Stimulated activated naive CD4-positive, alpha-beta T cell treated with Interleukin-2 at 50 U/mL for 16 hours (primary cell): Measurements from ENCODE around the gene S100A9.
"Not testable (repeated sequence)": the region's sequence is repeated elsewhere in the genome, so short reads cannot be mapped to it uniquely, and the experiment has no call there.

Source experiments
- DNase-seq: peaks from one replicate; lab custom pipeline; 2025; lab: John Stamatoyannopoulos, UW

The S100A9 gene

DNA sequence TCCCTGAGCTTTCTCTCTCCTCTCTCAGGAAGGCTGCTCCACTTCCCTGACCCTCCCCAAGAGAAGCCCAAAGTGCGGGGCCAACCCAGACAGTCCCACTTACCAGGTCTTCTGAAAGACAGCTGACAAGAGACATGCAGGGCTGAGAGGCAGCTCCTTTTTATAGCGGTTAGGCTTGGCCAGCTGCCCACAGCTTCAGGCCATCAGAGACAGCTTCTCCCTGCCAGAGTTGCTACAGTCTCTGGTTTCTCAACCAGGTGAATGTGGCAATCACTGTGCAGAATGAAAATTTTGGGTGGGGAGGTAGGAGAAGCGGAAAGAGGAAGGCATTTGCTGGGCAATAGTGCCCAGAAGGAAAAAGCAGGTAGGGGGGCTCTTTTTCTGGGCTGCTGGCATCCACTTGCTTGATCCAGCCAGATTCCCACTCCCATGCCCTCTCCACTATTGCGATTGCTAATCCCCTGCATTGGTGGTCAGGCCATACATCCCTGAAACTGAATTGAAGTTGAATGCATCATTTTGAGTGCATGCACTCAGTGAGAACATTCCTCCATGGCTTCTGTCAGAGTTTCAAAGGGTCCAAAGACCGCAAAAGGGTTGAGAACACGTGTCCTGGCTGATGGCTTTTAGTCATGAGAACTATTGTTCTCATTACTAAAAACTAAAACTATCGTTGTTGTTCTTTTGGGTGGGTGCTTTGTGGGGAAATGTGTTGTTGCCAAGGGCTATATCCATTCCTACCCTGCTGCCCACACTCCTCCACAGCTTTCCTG is 33.5 kb downstream of the S100A9 start, which contains the start of gene S100A8:
TSS of gene S100A8 (minus strand) at position 136 of the 773 bp plus-strand sequence. CDS start 538 bp downstream, outside the sequence.
- no peak for DNase-seq

DNA sequence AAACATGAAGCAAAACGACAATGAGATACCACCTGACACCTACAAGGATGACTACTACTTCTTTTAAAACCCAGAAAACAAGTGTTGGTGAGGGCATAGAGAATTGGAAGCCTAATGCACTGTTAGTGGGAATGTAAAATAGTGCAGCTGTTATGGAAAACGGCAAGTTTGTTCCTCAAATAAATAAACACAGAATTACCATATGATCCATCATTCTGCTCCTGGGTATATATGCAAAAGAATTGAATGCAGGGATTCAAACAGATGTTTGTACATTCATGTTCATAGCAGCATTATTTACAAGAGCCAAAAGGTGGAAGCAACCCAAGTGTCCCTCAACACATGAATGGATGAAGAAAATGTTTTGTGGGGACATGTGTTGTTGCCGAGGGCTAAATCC is 34.6 kb downstream of the S100A9 start:
- no peak for DNase-seq

DNA sequence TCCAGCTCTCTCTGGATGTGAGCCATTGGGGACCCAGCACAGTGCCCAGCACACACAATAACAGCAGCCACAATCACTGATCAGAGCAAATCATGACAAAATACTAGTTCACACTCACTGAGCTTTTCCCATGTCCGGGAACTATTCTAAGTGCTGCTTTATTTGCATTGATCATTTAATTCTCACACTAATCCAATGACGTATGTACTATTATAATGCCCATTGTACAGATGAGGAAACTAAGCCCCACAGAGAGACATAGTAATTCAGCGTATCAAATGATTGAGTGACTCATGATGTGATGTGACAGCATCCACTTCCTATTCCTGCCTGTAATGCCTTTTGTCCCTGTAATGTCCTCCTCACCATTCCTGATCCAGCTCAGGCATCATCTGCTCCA is 35.2 kb downstream of the S100A9 start:
- no peak for DNase-seq

DNA sequence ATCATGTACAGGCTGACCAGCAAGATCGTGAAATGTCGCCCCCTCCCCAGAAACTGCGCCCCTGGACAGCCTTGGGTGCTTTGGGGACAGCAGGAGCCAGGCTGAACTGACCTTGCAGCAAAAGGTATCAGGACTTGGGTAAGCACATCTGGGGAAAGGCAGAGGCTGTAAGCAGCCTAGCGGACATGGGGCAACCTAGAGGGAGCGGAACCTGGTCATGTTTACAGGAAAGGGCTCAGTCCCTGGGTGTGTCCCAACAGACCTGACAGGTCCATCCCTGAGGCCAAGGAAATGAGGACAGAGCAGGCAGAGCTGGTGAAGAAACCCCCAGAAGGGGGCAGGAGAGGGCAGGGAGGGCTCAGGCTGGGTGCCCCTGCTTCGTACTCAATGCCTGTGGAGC is 36.3 kb downstream of the S100A9 start:
- DNase-seq = no peak

DNA sequence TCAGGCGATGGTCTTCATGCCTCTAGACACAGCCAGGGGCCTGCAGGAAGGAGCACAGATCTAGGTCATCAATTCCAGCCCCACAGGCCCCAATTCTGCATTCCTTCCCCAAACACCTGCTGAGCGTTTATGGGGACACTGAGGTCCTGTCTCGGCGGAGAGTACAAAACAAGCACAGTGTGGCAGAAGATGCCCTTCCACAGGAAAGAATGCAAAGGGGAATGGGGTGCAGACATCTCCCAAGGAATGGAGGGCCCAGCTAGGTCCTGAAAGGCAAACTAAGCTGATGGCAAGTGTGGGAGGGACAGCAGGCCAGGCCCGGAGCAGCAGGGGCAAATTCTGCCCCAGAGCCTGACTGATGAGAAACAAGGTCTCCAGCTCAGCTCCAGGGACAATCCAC is 36.7 kb downstream of the S100A9 start:
- DNase-seq = no peak

DNA sequence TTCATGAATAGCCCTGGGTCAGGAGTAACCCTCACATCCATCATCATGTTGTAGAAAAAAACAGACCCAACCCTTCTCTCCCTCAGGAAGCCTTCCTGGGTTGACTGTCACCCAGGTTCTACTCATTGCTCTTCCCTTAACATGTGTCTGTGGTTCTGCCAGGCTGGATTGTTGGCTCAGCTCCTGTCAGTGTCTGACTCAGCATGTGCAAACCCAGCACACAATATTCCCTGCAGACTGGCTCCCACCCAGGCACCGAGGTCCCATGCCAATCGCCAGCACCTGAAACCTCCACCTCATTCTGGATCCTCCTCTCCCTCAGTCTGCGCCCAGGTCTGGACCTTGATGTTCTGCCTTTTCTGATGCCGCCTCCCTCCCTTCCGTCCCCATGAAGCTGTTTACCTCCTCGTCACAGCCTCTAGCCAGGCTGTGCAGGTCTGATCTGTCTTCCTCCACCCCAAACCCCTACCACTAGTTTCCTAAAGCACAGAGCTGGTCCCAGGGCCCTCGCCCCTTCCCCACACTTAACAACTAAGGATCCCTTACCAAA is 37.6 kb downstream of the S100A9 start:
- DNase-seq = no peak

DNA sequence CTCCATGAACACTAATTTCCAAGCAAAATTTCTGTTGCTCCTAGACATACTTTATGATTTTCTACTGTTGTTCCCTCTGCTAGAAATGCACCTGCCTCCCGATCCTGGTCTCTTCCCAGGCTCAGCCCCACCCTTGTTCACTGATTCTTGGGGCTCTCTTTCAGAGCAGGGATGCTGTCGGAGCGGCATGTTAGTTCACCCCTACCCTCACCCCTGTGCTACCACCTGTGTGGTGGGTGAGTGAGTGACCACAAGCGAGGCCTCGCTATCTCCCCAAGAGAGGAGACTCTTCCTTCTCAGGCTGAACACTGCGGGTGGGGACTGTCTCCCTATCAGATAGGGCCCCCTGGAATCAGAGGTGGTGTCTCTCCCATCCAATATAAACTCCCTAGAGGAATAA is 38.1 kb downstream of the S100A9 start:
- DNase-seq = no peak

DNA sequence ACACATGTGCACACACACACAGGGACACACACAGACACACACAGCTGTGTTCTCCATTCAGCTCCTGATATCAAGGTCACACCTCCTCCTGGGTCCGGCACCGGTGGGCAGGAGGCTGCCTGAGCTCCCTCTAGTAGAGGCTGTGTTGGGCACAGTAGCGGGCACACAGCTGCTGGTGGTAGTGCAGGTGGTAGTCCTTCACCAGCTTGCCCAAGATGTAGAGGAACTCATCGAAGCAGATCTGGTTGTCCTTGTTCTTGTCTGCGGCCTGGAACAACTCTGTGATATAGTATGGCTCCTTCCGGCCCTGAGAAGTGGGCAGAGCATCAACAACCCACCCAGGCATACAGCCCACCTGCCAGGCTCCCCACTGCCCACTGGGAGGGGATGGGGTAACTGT is 38.8 kb downstream of the S100A9 start:
- no peak for DNase-seq

DNA sequence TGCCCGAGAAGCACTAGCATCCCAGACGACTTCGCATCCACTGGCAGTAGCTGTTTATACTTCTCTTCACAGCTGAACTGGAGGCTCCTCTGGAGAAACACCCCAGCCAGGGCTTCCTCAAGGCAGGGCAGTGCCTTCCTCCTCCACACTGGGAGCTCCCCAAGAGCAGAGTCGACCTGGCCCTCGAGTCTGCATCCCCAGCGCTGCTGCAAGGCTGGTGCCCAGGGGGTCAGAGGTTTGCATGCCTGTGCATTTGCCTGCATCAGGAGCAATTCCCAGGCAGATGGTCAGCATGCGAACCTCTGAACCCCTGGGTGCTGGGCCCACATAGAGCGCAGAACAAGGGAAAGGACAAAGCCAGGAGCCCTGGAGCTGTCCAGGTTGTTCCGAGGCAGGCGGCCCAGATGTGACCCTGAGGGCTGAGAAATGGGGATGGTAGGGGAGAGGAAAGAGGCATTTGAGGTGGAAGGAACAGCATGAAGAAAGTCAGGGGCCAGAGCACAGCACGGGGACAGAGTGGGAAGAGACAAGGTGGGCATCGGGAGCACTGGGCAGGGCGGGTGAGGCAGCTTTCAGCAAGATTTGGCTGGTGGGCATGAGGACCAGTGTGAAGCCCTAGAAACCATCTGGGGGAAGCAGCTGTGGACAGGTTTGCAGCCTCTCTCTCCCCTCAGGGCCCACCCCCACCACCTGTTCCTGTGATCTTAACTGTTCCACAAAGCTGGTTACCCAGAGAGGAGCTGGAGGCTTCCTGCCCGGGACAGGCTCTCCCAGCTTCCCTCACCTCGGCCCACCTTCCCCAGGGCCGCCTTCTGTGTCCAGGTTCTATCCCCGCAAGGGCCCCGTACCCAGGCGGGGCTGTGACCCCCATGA is 39.6 kb downstream of the S100A9 start:
- DNase-seq = no peak

DNA sequence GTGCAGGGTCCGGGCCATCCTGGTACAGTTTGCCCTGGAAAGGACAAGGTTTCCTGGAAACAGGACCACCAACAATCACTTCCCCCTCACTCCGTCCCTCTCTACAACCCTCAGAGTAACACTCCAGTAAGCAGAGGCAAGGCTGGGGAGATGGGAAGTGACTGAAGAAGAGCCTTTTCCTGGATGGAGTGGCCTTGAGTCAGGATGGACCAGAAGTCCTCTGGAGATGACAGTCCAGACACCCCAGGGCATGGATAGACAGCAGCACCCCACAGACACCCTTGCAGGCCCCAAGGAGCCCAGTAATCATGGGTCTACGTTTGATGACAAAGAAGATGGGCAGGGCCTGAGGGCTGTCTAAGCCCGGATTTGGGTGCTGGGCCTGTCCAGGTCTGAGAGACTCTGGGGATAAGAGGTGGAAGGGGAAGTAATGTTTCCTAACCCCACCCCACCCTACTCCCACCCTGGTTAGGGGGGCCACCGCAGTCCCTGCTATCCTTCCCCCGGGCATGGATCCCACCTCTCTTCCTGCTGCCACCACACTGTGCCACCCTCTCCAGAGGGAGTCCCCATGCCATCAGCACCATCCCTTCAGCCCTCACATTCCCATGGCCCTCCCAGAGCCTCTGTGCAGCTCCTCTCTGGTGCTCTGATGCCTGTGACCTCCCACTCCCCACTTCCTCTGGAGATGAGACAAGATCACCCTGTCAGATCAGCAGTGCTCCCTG is 40.4 kb downstream of the S100A9 start:
- DNase-seq = no peak

DNA sequence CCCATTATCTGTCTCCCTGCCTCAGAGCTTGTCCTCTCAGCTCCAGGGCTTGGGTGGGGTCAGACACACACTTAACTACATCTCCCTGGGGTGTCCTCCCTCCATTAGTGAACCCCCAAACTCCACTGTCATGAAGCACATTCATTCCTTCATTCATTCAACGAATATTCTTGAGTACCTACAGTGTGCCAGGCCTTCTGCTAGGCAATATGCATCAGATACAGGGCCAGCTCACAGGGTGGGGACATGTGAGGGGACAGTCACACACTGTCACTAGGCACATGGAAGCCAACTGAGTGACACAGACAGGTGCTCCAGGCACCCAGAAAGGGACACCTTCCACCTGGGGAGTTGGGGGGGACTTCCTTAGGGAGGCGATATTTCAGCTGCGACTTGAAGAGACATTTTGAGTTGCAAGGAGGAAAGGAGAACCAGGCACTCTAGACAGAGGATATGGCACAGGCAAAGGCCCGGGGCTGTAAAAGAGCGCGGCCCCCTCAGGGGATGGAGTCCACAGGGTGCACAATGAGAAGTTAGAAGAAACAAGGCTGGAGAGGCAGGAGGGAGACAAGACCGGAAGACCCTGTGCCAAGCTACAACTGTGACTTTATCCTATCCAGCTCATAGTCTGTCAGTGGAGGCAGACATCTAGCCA is 41.9 kb downstream of the S100A9 start:
- DNase-seq = no peak

DNA sequence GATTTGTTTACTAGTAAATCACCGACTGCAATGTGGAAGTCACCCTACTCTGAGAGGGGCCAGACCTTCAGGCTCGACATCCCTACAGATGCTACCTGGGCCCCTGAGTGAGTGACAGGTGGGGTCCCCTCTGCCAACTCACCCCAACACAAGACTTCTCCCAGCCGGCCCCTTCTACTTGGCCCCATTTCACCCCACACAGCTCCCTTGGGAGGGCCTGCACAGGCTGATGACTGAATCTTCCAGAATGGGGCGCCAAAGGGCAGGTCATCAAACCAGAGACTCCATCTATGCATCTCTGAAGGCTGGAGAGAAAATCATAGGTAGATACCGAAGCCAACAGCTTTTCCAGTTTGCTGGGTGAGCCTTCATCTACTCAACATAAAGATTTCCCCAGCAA is 42.6 kb downstream of the S100A9 start:
- no peak for DNase-seq

DNA sequence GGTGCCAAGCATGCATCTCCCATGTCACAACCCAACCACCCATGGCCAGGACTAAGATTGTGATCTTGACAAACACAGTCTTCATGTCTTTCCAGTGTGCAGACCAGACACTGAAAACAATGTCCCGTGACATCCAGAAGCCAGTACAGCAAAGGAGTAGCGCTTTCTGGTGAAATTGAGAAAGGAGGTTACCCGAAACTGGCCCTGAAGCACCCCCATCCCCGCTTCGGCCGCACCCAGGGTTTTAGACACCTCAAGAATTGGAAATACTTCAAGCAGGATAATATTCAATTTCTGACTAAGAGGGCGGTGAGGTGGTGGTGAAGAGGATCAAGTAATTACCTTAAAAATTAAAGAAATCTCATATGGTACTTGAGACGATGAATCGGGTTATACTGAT is 43.8 kb downstream of the S100A9 start:
- DNase-seq = no peak

DNA sequence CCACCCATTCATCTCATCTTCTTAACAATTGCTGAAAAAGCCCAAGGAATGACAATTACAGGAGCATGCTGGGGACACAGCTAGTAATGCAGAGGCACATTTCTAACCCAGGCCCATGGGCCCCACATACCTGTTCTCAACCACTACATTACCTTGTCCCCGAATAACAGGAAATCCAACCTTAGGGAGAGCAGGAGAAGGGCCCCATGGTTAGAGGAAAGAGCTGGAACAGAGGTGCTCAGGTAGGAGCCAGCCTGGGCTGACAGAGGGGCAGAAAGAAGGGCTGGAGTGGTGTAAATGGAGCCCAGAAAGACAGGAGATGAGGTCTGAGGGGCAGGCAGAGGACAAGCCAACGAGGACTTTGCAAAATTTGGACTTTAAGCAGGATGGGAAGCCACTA is 44.6 kb downstream of the S100A9 start:
- no peak for DNase-seq

DNA sequence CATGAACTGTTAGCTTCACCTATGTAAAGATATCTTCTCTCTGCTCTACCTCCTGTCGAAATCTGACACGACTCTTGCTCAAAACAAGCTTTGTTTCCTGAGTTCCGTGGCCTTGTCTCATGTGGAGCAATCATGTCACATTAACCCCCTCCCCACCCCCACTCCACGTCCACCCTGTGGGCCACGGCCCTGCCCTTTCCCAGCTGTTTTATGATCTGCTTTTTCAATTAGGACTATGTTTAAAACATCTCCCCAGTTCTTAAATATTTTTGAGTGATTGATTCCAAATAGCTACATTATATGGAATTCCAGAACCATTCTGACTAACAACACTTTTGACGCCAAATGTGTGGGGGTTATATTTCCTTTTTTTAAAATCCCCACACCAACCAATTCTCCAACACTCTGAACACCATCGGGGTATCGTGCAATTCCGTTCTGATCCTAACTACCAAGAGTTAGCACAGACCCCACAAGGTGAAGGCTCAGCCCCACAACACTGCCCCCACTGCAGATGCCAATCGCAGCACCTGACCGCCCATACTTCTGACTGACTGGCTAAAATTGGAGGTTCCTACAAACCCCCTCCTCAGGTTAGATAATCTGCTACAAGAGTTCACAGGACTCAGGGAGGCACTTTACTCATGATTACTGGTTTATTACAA is 45.9 kb downstream of the S100A9 start:
- no peak for DNase-seq

DNA sequence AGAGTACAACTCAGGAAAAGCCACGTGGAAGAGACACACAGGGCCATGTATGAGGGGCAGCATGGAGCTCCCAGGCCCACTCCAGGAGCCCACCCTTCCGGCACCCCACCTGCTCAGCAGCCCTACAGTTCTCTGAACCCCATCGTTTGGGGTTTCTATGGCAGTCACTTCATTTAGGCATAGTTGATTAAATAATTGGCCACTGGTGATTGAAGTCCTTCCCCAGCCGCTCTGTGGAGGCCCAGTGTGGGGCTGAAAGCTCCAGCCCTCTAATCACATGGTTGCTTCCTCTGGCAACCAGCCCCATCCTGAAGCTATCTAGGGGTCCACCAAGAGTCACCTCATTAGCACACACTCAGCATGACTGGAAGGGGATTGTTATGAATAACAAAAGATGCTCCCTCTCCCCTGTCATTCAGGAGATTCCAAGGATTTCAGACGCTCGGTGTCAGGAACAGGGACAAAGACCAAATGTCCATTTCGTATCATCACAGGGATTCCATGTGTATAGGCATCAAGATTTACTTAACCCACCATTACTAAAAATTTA is 46.5 kb downstream of the S100A9 start:
- DNase-seq = no peak

DNA sequence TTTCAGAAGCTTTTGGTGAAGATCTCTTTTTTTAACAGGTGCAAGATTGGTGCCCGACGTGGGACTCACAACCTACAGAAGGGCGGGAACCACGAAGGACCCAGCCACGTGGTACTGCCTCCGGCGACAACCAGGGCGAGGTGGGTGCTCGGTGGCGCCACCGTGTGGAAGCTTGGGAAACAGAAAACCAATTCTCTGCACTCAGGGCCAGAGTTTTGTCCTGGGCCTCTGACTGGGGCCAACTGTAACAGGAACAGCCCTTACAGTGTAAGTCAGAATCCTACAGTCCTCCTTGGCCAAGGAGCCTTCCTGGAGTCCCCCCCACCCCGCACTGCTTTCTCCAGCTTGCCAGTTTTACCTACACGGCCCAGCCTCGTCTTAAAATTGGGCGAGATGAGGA is 47.1 kb downstream of the S100A9 start:
- DNase-seq = peak; percentile 36

DNA sequence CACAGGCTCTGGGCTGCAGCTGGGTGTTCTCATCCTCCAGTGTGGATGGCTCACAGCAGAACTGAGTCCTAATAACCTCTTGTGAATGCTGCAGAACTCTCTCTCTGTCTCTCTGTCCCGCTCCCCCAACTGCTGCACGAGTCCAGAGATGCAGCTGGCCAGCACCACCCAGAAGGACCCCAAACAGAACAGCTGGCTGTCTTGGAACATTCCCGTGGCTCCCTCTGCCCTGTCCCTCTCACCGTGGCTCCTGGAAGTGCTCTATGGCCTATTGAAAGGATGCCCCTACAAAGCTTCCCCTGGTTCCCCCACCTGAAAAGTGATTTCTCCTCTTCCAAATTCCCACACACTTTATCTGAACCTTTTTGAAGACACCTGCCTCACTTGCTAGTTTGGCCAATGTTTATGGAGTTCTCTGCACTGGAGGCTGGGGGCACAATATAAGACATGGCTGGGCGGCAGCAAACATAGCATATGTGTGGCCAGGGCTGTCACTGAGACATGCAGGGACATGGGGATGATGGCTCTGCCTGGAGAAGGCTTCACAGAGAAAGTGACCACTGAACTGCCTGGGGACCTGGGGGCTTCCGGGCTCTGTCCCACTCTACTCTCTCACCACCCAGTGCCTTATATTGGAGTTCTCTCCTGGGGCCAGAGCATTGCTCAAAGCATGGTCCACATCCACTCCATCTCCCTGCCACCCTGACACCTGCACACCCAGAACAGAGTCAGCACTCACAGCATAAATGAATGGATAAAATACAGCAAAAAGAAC is 48.4 kb downstream of the S100A9 start:
- DNase-seq = not testable (repeated sequence)

DNA sequence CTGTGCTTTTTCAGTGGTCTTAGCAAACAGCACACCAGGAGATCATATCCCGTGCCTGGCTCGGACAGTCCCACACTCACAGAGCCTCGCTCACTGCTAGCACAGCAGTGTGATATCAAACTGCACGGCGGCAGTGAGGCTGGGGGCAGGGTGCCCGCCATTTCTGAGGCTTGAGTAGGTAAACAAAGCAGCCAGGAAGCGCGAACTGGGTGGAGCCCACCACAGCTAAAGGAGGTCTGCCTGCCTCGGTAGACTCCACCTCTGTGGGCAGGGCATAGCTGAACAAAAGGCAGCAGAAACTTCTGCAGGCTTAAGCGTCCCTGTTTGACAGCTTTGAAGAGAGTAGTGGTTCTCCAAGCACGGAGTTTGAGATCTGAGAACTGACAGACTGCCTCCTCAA is 49.6 kb downstream of the S100A9 start:
- not testable (repeated sequence) for DNase-seq
